HG03135 (cell line): ENCODE data around the gene TMCO4.
A peak's percentile ranks its signal among the peaks of the same experiment; 100 is the strongest.
"Not testable (repeated sequence)": the region's sequence is repeated elsewhere in the genome, so short reads cannot be mapped to it uniquely, and the experiment has no call there.

Source experiments
- ATAC-seq: cut with Tn5 transposase; IDR thresholded peaks from one replicate; pipeline ENCODE4 v1.9.1; 2021; ENCODE audit warnings: mild to moderate bottlenecking, moderate library complexity; ENCODE audit not compliant: unreplicated experiment

Gene TMCO4

DNA sequence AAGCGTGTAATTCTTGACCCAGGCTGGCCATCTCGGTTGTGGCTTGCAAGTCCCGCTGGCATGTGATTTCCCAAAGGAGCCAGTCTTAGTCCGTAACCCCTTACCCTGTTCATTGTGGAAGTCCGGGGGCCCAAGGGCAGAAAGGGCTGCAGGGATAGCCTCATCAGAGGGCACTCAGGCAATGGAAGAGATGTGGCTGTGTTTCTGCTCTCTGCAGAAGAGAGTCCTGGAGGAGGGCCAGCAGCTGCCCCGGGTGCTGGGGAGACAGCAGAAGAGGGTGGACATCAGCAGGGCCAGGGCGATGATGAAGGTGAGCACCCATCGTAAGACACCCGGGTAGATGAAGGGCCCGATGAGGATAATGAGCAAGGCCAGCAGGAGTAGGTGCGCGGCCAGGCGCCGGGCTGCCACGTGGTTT is 14.5 kb upstream of the TMCO4 start:
- ATAC-seq, result no peak

- ATAC-seq, result no peak
Measured at GRCh38 chr1:19813643-19813960, 13.9 kb upstream of the TMCO4 start.

- no peak for ATAC-seq
Measured at GRCh38 chr1:19812875-19813642, 13.3 kb upstream of the TMCO4 start.

GRCh38 chr1:19811206-19811851 is 11.6 kb upstream of the TMCO4 start:
- no peak for ATAC-seq

- no peak for ATAC-seq
Measured at GRCh38 chr1:19809044-19809750, 9.5 kb upstream of the TMCO4 start.

- no peak for ATAC-seq
Measured at GRCh38 chr1:19808351-19808750, 8.6 kb upstream of the TMCO4 start.

DNA sequence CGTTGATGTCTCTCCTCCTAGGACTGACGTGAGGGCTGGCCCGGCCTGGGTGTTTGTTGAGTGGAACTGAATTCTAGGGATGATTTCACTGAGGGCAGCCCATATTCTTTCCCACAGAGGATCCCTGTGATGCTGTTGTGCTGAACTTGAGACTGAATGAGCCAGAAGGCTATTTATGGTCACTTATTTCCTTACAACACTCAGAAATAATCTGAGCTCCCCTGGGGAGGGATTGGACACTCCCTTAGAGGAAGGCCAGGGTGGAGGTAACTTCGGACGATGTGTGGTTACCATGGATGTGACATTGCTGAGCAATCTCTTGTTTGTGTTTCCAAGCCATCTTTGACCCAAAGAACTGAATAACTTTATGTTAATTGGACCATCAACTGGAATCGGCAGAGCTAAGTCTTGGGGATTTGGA is 5.1 kb upstream of the TMCO4 start:
- ATAC-seq, result no peak

DNA sequence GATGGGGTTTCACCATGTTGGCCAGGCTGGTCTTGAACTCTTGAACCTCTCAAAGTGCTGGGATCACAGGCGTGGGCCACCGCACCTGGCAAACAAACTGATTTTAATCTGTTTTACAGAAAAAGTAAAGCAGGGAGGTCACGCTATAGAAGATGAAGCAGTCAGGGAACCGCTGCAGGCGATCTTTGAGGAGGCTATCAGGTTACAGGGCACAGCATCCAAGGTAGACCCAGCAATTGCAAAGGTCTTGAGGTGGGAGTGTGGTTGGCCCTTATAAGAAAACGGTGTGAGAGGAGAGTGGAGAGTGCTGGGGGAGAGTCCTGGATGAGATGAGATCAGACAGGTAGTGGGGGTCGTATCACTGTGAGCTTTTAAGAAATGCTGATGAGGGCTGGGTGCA is 2.6 kb upstream of the TMCO4 start:
- no peak for ATAC-seq

DNA sequence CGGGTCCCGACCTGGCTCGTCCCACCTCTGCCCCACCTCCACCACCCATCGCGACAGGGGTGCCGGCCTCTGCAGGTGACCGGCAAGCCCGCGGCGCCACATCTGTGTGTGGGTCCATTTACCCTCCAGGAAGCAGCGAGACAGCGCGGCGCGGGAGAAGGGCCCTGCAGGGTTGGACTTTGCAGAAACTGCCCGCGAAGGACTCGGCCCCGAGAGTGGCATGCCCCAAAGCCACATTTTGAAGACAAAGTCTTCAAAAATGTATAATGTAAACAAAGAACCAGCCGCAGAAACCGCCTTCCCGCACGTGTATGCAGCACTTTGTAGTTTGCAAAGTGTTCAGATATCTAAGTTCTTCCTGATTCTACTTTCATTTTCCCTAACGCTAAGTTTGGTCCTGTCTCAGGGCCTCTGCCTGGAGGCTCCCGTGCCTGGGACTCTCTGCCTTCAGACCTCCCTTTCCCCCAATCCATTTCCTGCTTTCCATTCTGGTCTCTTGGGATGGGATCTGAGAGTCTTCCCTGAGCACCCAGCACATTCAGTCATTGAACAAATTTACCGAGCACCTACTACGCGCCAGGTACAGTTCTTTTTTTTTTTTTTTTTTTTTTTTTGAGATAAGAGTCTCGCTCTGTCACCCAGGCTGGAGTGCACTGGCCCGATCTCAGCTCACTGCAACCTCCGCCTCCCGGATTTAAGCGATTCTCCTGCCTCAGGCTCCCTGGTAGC is 524 bp upstream of the TMCO4 start:
- ATAC-seq, result peak; percentile 50

DNA sequence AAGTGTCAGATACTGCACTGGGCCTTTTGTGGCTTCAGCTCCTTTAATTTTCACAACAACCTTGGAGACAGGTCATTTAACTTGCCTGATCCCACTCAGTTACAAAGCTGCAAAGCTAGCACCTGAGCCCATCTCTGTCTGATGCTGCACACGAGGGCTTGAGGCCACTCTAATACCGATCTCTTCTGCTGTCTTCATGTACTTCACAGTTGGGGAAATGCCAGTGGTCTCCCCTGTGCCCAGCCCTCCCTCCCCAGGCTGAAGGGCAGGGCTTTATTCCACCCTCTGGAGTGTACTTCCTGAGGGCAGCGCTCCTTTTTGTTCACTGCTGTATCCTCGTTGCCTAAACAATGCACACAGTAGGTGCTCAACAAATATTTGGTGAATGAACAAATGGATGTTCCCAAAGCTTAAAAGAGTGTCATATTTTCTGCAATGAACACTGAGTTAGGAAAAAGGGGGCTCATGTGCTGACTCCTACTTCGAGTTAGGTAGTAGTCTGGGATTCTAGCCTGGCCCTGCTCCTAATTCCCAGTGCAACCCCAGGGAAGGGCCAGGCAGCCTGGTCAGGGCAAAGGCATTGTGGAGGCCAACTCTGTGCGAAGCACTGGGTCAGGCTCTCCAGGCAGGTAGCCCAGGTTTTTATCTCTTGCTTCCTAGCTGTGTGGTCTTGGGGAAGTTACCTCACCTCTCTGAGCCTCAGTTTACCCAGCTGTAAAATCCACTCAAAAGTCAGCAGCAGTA is 1.1 kb downstream of the TMCO4 start:
- ATAC-seq, result no peak

GRCh38 chr1:19797827-19798226 is 1.9 kb downstream of the TMCO4 start:
- ATAC-seq, result no peak

DNA sequence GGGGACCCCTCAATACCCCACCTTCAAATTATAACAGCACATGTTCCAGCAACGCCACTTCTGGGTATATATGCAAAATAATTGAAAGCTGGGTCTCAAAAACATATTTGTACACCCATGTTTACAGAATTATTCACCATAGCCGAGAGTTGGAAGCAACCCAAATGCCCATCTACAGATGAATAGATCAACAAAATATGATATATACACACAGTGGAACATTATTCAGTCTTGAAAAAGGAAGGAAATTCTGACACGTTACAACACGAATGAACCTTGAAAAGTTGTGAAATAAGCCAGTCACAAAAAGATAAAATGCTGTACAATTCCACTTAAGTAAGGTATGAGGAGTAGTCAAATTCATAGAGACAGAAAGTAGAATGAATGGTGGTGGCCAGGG is 5.1 kb downstream of the TMCO4 start:
- no peak for ATAC-seq

DNA sequence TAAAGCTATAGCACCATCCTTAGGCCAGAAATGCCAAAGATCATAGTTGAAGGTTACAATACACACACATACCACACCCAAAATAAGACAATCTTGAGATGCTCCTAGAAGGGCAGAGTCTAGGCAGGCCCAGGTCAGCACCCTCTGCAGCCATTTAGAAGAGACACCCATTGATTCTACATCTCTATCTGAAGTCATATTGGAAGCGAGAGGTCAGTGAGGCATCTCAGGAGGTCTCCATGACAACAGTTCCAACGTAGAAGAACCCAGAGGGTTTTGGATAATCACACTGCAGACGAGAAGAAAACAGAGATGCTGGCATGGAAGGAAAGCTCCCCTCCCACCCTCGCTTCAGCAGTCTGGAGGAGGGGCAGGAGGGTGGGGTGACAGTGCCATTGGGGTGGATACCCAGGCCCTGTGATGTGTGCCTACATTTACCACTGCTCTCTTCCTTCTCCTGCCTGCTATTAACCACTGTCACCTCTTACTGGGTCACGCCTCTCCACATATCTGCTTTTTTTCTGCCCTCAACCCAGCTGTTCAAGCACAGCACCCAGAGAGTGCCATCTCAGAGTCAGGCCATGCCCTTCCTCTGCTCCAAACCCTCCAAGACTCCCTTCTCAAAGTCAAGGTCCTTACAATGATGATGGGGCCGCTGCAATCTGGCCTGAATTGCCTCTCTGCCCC is 6.2 kb downstream of the TMCO4 start:
- no peak for ATAC-seq

GRCh38 chr1:19792237-19793002 is 7.3 kb downstream of the TMCO4 start:
- no peak for ATAC-seq

GRCh38 chr1:19790061-19790975 is 9.4 kb downstream of the TMCO4 start:
- not testable (repeated sequence) for ATAC-seq

DNA sequence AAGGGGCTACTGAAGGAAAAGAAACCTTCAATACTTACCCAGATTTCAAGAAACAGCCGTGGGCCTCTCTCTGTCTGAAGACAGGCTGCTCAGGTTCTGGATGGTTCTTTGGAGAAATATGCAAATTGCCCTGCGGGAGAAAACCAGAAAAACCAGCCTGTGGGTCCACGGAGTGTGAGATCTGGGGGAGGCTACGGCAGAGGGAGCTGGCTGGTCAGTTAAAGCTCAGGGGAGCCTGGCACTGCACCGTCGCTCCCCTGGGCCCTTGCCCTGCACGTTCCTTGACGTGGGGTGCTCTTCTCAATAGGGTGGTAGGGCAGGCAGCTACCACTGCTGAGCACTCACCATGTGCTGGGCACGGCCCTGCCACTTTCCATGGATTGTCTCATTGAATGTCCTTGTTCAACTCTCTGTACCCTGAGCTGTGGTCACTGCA is 12.7 kb downstream of the TMCO4 start:
- no peak for ATAC-seq

DNA sequence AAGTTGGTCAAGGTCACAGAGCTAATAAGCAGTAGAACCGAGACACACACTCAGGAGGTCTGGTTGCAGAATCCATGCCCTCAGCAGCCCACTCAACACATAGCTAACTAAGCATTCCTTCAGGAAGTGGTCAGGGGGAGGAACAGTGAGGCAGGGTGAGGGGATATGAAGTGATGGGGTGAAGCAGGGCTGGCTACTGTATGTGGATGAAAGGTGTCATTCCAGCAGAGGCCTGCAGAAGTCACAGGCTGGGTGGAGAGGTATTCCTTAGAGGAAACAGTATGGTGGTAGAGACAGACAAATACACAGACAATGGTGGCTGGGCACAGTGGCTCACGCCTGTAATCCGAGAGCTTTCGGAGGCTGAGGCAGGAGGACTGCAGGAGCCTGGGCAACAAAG is 14.1 kb downstream of the TMCO4 start:
- ATAC-seq, result no peak

DNA sequence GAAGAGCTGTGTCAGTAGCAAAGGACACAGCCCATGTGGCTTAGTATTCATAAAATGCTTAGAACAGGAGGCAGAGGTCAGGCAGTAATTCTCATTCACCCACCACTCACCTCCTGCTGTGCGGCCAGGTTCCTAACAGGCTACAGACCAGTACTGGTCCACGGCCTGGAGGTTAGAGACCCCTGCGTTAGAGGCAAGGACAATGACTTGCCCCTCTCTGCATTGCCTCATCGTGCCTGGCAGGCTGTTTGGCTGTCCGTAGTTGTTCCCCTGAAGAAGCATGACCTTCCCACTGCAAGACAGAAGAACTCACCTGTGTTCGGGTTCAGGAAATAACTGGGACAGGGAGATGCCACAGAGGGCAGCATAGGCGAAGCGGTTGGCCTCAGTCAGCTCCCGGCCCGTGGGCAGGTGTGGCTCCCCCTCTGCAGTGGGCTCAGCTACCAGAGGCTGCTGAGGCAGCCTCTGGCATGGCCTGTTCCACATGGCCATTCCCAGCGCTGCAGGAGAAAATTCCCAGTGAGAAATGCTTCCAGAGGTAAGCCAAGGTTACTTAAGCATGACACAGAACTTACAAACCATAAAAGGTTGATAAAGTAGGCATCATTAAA is 19.3 kb downstream of the TMCO4 start:
- ATAC-seq, result no peak
